ENCODE measurements around the gene COX6A1. TPM values are rescaled to one million over a fixed set of nuclear protein-coding genes. Genes with fewer than 3 reads are reported as not detected.
A peak's percentile ranks its signal among the peaks of the same experiment; 100 is the strongest.

COX6A1 gene
- total and polyA plus RNA-seq, 2 of the 13 experiments (the other 11 are each of a cell fraction or from before 2014, with no cell fraction given) = 542 to 673 TPM

- TF ChIP-seq CCAR2 (optimal IDR thresholded peaks at IDR 0.05; ENCODE audit: low read depth, low read length) (no peak), SMAD1 (CRISPR knock-in tag; IDR thresholded peaks at IDR 0.05; ENCODE audit: borderline replicate concordance, low read depth) (no peak), HOXA7 (CRISPR knock-in tag; IDR thresholded peaks at IDR 0.05) (no peak), GLI4 (CRISPR knock-in tag; IDR thresholded peaks at IDR 0.05; ENCODE audit: borderline replicate concordance) (no peak), MIER2 (CRISPR knock-in tag; IDR thresholded peaks at IDR 0.05) (no peak), ZNF264 (CRISPR knock-in tag; IDR thresholded peaks at IDR 0.05) (no peak), ZSCAN25 (CRISPR knock-in tag; IDR thresholded peaks at IDR 0.05) (no peak)
These were observed 5.0 kb upstream of the COX6A1 start (continued) for GRCh38 chr12:120432772-120433525.

GRCh38 chr12:120438495-120439198, 734 bp downstream of the COX6A1 start:
- 16% methylated on average over 15 of the region's 17 CpGs for WGBS (ENCODE audit: low lambda C conversion rate)
- peak overlapping the region; percentile 79 for H3K9ac ChIP-seq (ENCODE audit: insufficient read depth, low read depth, low read length)
- H3K9me3 ChIP-seq (ENCODE audit: low read length) = no peaks in the 10 kb centered on the region
- H3K27me3 ChIP-seq (ENCODE audit: control insufficient read depth in 1 of 2, insufficient read depth in 2 of 2, low read length in 2 of 2) = no peaks in the 10 kb centered on the region; a peak in 1 of 5 replicates
- intact Hi-C loops (cut with micrococcal nuclease; ENCODE audit: unreplicated experiment) = loop anchor here (2.0 to 10.0 kb wide), 2 partner anchors 28 to 114 kb away; partner anchors contain the start of gene PLA2G1B
- BruUV-seq (replicated peaks) = TSS peak; percentile 77
- peaks cover 27% of the 10 kb centered on the region for H3K4me1 ChIP-seq (ENCODE audit: insufficient read depth, low read length)
- H3K79me2 ChIP-seq (ENCODE audit: insufficient read depth, low read length) = peaks cover 24% of the 10 kb centered on the region
- H4K20me1 ChIP-seq (ENCODE audit: insufficient read depth, low read length) = peaks cover 16% of the 10 kb centered on the region; the same call in 1 of the 2 replicates
- no peak overlapping the region for H2AFZ ChIP-seq (ENCODE audit: low read length)
- H3K4me3 ChIP-seq (replicated peaks in 1 of 3; ENCODE audit: insufficient read depth in 1 of 3, low read depth in 2 of 3, low read length in 3 of 3) = peak overlapping the region; percentile 85 to 96 (median 90)
- CTCF ChIA-PET (ENCODE audit: low intra/inter-chr PET ratio, low total read pairs) = interaction anchor here (1.2 kb wide), 1 partner anchor 31 kb away, joined by 3 read pairs; the partner anchor contains the start of gene SRSF9
- DNase-seq (ENCODE audit: low spot score) (no peak), ATAC-seq (peak; percentile 20), FAIRE-seq (no peak)
- peak overlapping the region; percentile 52 for H3K27ac ChIP-seq (ENCODE audit: extremely low read length, insufficient read depth, low read length)
- POLR2A ChIA-PET = interaction anchor here (0.7 to 1.4 kb wide), 4 partner anchors 7 to 237 kb away, joined by 3 to 8 read pairs (median 6); partner anchors contain the start of gene RPLP0
- peak overlapping the region; percentile 90 for H3K4me2 ChIP-seq (ENCODE audit: low read depth, low read length)
- peaks cover 6 to 18% of the 10 kb centered on the region in 2 experiments; a peak in 3 of 5 replicates for H3K36me3 ChIP-seq (replicated peaks in 1 of 2; ENCODE audit: control insufficient read depth in 1 of 2, insufficient read depth in 2 of 2, low read length in 2 of 2)
- in situ Hi-C loops (cut with HindIII; ENCODE audit: extremely low pct_ligation_motif_present, low pct_unique_long_range_greater_than_20kb) = loop anchor here (10.0 kb wide), 1 partner anchor 114 kb away; the partner anchor contains the start of gene PLA2G1B
- no peak for TF ChIP-seq ZHX1 (CRISPR knock-in tag; IDR thresholded peaks at IDR 0.05; ENCODE audit: low read depth)
- no peak for TF ChIP-seq TFAP4 (IDR thresholded peaks at IDR 0.05; ENCODE audit: borderline replicate concordance, low read depth)
- peak; percentile 18; the same call in 1 of the 2 replicates for TF ChIP-seq KDM5A (IDR thresholded peaks at IDR 0.05; ENCODE audit: borderline replicate concordance, low read length)
- no peak for TF ChIP-seq ZNF747 (CRISPR knock-in tag; IDR thresholded peaks at IDR 0.05; ENCODE audit: borderline replicate concordance)
- no peak for TF ChIP-seq USF2 (IDR thresholded peaks at IDR 0.05; ENCODE audit: low read depth, low read length)
- no peak for TF ChIP-seq USF2 (CRISPR knock-in tag; IDR thresholded peaks at IDR 0.05; ENCODE audit: borderline replicate concordance)

Data from HepG2 (cell line).